ENCODE results near the gene MYH10.

Gene MYH10

GRCh38 chr17:8651013-8651412 lies 20.5 kb upstream of the MYH10 start:
- DNase-seq = no peak
- intact Hi-C loops (cut with DNase I) = no loop called here

- intact Hi-C loops (cut with DNase I) = no loop called here
- no peak for DNase-seq
Observed at GRCh38 chr17:8650119-8650499, 19.6 kb upstream of the MYH10 start.

GRCh38 chr17:8649157-8650118 lies 18.9 kb upstream of the MYH10 start:
- intact Hi-C loops (cut with DNase I) = no loop called here
- DNase-seq = no peak

- DNase-seq = no peak
- intact Hi-C loops (cut with DNase I) = no loop called here
Observed at GRCh38 chr17:8647956-8648355, 17.4 kb upstream of the MYH10 start.

- intact Hi-C loops (cut with DNase I) = no loop called here
Observed at GRCh38 chr17:8647202-8647601, 16.7 kb upstream of the MYH10 start.

GRCh38 chr17:8644507-8644902 lies 14.0 kb upstream of the MYH10 start:
- intact Hi-C loops (cut with DNase I) = no loop called here
- DNase-seq = no peak

More at GRCh38 chr17:8647202-8647601, 16.7 kb upstream of the MYH10 start:
- no peak for DNase-seq

- intact Hi-C loops (cut with DNase I) = no loop called here
- DNase-seq = no peak
Observed at GRCh38 chr17:8643855-8644506, 13.5 kb upstream of the MYH10 start.

- DNase-seq = no peak
- intact Hi-C loops (cut with DNase I) = no loop called here
Observed at GRCh38 chr17:8639709-8640108, 9.2 kb upstream of the MYH10 start.

- intact Hi-C loops (cut with DNase I) = loop anchor here (5.0 kb wide), 1 partner anchor 195 kb away; the partner anchor contains the start of gene NDEL1
- peak in 2 of 42 donors; percentile 33 to 38 for DNase-seq
Observed at GRCh38 chr17:8632061-8632460, 1.5 kb upstream of the MYH10 start.

- no peak for DNase-seq
- intact Hi-C loops (cut with DNase I) = loop anchor here (5.0 kb wide), 1 partner anchor 194 kb away; the partner anchor contains the start of gene NDEL1
Observed at GRCh38 chr17:8631554-8631877, 991 bp upstream of the MYH10 start.

- intact Hi-C loops (cut with DNase I) = loop anchor here (5.0 kb wide), 1 partner anchor 194 kb away; the partner anchor contains the start of gene NDEL1
- peak; percentile 98 to 100 (median 99) for DNase-seq
Observed at GRCh38 chr17:8630802-8631553, 453 bp upstream of the MYH10 start.

- DNase-seq = peak in 38 of 42 donors; percentile 10 to 58 (median 31)
- intact Hi-C loops (cut with DNase I) = loop anchor here (5.0 kb wide), 1 partner anchor 192 kb away; the partner anchor contains the start of gene NDEL1
Observed at GRCh38 chr17:8629371-8630226, 926 bp downstream of the MYH10 start.

GRCh38 chr17:8628609-8629169 lies 1.8 kb downstream of the MYH10 start:
- peak in 1 of 42 donors; percentile 40 for DNase-seq
- intact Hi-C loops (cut with DNase I) = no loop called here

- intact Hi-C loops (cut with DNase I) = no loop called here
- peak in 1 of 42 donors; percentile 27 for DNase-seq
Observed at GRCh38 chr17:8628172-8628571, 2.4 kb downstream of the MYH10 start.

GRCh38 chr17:8623591-8623990 lies 6.9 kb downstream of the MYH10 start:
- no peak for DNase-seq
- intact Hi-C loops (cut with DNase I) = no loop called here

- no peak for DNase-seq
- intact Hi-C loops (cut with DNase I) = no loop called here
Observed at GRCh38 chr17:8622191-8622590, 8.3 kb downstream of the MYH10 start.

- intact Hi-C loops (cut with DNase I) = no loop called here
- DNase-seq = no peak
Observed at GRCh38 chr17:8621585-8621984, 8.9 kb downstream of the MYH10 start.

- DNase-seq = no peak
- intact Hi-C loops (cut with DNase I) = no loop called here
Observed at GRCh38 chr17:8619294-8619693, 11.2 kb downstream of the MYH10 start.

All from head of caudate nucleus (tissue), 42 donors.